A549 (cell line): ENCODE results near the gene RPTOR.

Source experiments
- EP300 ChIP-seq, 2 experiments: fragments of >200 bp; sonication (Bioruptor Twin); formaldehyde crosslinking; IDR thresholded peaks; 2 replicates in 1 of 2; 3 replicates in 1 of 2; pipeline ENCODE4 v1.6.1; 2016 to 2017
- HDAC2 ChIP-seq: fragments of 200-600 bp; sonication (generic); IDR thresholded peaks from 2 replicates; pipeline ENCODE4 v1.6.1; 2016
- KDM1A ChIP-seq: fragments of 200-600 bp; sonication (generic); IDR thresholded peaks from 2 replicates; pipeline ENCODE4 v1.6.1; 2016; ENCODE audit warnings: low read depth, mild to moderate bottlenecking
- MYC ChIP-seq: IDR thresholded peaks from 2 replicates; pipeline ENCODE4 v1.6.1; 2012; ENCODE audit warnings: mild to moderate bottlenecking, inconsistent platforms, low read length, improper control_type of control experiment, borderline replicate concordance
- PHF8 ChIP-seq: fragments of 200-600 bp; sonication (generic); IDR thresholded peaks from 2 replicates; pipeline ENCODE4 v1.6.1; 2016; ENCODE audit warnings: low read depth, mild to moderate bottlenecking, antibody characterized with exemption, moderate library complexity, borderline replicate concordance
- POLR2A ChIP-seq: IDR thresholded peaks from 2 replicates; pipeline ENCODE4 v1.6.1; 2012; ENCODE audit warnings: mild to moderate bottlenecking, low read length
- SMC3 ChIP-seq: fragments of >200 bp; sonication (Bioruptor Twin); formaldehyde crosslinking; IDR thresholded peaks from 3 replicates; pipeline ENCODE4 v1.6.1; 2018; ENCODE audit warnings: inconsistent platforms
- SREBF2 ChIP-seq: fragments of 450-650 bp; IDR thresholded peaks from 2 replicates; pipeline ENCODE4 v1.6.1; 2014; ENCODE audit warnings: mild to moderate bottlenecking, moderate library complexity
- TF ChIP-seq, protein P1 (sequence below): fragments of >200 bp; sonication (Bioruptor Twin); formaldehyde crosslinking; IDR thresholded peaks from 3 replicates; pipeline ENCODE4 v1.5.1; 2016
- TF ChIP-seq, protein P2 (sequence below): fragments of 250-450 bp; sonication (Bioruptor Pico); IDR thresholded peaks from 2 replicates; pipeline ENCODE4 v1.5.0; 2021; ENCODE audit warnings: mild to moderate bottlenecking, moderate library complexity, borderline replicate concordance

DNA sequence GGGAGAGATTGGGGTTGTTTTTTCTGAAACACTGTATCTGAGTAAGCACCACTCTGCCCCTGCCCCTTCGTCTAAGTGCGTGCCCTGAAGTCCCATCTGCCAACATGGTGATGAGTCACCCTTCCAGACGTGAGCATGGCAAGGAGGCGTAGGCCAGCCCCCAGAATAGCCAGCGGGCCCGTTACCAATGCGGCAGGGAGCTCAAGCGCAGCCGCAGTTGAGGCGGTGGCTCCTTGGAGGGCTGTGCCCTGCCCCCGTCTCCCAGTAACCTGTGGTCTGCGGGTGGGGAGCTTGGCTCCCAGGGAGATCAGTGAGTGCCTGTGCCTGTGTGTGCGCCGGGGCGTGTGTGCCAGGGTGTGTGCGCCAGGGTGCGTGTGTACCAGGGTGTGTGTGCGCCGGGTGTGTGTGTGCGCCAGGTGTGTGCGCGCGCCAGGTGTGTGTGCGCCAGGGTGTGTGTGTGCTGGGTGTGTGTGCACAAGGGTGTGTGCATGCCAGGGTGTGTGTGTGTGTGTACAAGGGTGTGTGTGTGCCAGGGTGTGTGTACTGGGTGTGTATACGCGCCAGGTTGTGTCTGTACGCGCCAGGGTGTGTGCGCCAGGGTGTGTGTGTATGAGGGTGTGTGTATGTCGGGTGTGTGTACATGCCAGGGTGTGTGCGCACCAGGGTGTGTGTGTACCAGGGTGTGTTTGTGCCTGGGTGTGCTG, 348.4 kb downstream of the RPTOR start:
- TF ChIP-seq SMC3 (no peak), PHF8 (no peak), EP300 (IDR thresholded peaks at IDR 0.05) (no peak), POLR2A (no peak), SREBF2 (no peak), MYC (peak; percentile 48; the same call in 1 of the 2 replicates), HDAC2 (no peak), KDM1A (no peak)
- TF ChIP-seq, protein P1, sequence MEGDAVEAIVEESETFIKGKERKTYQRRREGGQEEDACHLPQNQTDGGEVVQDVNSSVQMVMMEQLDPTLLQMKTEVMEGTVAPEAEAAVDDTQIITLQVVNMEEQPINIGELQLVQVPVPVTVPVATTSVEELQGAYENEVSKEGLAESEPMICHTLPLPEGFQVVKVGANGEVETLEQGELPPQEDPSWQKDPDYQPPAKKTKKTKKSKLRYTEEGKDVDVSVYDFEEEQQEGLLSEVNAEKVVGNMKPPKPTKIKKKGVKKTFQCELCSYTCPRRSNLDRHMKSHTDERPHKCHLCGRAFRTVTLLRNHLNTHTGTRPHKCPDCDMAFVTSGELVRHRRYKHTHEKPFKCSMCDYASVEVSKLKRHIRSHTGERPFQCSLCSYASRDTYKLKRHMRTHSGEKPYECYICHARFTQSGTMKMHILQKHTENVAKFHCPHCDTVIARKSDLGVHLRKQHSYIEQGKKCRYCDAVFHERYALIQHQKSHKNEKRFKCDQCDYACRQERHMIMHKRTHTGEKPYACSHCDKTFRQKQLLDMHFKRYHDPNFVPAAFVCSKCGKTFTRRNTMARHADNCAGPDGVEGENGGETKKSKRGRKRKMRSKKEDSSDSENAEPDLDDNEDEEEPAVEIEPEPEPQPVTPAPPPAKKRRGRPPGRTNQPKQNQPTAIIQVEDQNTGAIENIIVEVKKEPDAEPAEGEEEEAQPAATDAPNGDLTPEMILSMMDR, result no peak
- TF ChIP-seq, protein P2, sequence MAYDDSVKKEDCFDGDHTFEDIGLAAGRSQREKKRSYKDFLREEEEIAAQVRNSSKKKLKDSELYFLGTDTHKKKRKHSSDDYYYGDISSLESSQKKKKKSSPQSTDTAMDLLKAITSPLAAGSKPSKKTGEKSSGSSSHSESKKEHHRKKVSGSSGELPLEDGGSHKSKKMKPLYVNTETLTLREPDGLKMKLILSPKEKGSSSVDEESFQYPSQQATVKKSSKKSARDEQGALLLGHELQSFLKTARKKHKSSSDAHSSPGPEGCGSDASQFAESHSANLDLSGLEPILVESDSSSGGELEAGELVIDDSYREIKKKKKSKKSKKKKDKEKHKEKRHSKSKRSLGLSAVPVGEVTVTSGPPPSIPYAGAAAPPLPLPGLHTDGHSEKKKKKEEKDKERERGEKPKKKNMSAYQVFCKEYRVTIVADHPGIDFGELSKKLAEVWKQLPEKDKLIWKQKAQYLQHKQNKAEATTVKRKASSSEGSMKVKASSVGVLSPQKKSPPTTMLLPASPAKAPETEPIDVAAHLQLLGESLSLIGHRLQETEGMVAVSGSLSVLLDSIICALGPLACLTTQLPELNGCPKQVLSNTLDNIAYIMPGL, result no peak
